HG03097 (cell line): Measurements from ENCODE around the gene ARL2.

Source experiments
- ATAC-seq: cut with Tn5 transposase; IDR thresholded peaks from one replicate; pipeline ENCODE4 v1.9.1; 2021; ENCODE audit not compliant: unreplicated experiment, low FRiP score

The ARL2 gene

DNA sequence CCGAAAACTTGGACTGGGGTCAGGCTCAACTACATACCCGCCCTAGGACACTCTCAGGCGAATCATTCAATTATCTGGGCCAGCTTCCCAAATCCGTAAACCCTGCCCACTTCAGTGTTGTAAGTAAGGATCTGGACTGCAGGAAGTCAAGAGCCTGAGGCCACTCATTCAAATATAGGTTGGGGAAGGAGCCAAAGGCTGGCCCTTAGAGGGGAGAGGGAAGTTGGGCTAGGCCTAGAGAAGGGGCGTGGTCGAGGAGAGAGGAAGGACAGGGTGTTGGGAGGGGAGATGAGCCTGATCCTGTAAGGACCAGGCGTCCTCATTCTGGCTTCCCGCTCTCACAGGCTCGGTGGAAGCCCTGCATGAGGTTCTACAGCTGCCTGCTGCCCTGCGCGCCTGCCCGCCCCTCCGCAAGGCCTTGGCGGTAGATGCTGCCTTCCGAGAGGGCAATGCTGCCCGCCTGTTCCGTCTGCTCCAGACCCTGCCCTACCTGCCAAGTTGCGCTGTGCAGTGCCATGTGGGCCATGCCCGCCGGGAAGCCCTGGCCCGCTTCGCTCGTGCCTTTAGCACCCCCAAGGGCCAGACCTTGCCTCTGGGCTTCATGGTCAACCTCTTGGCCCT, 30.0 kb downstream of the ARL2 start:
- ATAC-seq = no peak

DNA sequence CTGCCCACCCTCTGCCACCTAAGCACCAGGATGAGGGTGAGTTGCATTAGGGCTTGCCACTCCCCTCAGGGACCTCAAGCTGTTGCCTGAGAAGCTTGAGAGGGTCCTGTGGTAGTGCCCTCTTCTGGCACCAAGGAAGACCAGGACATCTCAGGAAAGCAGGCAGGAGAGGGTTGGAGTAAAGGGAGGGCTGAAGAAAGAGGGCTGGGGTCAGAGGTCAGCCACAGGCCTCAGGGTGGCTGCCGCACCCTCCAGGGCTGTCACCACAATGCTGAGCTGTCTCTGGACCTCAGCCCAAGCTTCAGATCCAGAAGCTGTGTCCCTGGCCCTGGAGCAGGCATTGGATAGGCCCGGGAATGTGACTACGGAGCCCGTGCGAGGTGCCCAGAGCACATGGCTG, 31.1 kb downstream of the ARL2 start:
- no peak for ATAC-seq

GRCh38 chr11:65045728-65046127, 31.8 kb downstream of the ARL2 start:
- no peak for ATAC-seq

- no peak for ATAC-seq
Measured at GRCh38 chr11:65047581-65048422, 33.8 kb downstream of the ARL2 start.

DNA sequence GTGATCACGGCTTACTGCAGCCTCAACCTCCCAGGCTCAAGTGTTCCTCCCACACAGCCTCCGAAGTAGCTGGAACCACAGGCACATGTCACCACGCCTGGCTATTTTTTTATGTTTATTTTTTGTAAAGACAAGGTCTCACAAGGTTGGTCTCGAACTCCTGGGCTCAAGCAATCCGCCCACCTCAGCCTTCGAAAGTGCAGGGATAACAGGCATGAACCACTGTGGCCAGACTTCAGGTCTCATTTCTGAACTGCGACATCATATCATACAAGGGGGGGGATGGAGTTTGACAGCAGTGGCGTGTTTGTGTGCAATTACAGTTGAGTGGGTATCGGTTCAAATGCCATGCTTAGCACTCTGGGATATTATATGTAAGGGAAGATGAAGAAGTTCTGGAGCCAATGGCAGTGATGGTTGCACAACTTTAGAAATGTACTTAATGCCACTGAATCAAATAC, 37.5 kb downstream of the ARL2 start:
- ATAC-seq = no peak

DNA sequence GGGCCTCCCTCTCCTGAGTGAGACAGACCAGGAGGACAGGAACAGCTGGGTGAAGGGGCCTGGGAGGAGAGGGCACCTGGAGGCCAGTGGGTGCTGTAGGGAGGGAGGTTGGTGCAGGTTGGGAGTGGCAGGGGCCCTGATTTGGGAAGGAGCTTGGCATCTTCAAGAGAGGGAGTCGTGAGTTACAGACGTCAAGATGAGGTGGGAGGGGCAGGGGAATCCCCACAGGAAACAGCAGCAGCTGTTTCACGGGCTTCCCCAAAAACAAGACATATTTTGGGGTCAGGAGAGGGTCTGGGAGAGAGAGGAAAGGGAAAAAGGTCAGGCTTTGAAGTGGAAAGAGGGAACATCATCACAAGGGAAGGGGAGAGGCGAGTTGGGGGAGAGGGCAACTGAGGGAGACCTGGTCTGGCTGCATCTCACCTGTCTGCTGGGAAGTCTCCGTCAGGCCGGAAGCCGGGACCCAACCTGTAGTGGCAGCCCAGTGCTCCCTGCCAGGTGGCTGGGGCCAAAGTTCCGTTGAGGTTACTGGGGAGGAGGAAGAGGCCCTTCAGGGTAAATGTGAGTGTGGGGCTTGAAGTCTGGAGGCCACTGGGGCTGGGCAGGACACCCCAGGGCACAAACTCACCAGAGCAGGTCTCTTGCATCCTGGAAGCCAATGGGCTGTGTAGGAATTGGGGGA, 40.0 kb downstream of the ARL2 start:
- ATAC-seq = no peak

GRCh38 chr11:65055538-65055937, 41.6 kb downstream of the ARL2 start:
- no peak for ATAC-seq

DNA sequence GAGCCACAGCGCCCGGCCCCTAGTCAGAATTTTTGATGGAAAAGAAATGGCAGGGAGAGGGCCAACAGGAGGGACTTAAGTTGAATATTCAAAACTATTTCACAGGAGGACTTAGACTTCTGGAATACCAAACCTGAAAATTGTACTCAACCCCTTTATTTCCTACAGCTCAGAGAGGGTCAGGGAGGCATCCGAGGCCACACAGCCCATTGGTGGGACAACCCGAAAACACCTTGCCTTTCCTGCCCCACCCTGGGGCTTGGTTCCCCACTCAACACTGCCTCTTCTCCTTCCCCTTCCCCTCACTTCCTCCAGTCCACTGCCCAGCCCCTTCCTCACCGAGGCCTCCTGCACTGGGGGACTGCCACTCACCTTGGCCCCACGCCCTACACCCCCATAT, 43.0 kb downstream of the ARL2 start:
- no peak for ATAC-seq

- ATAC-seq = no peak
Measured at GRCh38 chr11:65057526-65057925, 43.6 kb downstream of the ARL2 start.

DNA sequence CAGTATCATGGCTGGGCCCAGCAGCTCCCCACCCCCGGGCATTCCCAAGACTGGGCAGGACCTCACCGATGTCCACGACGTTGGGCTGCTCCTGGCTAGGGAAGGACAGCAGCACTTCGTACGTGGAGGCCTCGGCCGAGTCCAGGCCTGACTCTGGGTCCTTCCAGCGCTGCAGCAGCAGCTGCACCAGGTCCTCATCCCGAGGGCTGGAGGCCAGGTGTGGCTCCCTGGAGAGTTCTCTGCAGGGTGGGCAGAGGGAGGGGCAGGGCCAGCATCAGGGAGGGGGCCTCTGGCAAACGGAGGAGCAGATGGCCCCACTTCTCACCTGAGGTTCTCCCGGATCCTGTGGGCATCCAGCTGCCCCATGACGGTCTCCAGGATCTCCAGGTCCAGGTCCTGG, 44.1 kb downstream of the ARL2 start:
- ATAC-seq = no peak

GRCh38 chr11:65058419-65059054, 44.6 kb downstream of the ARL2 start, which contains the start of gene NAALADL1:
TSS of gene NAALADL1 (minus strand) at chr11:65058553. CDS start at chr11:65058521, 32 bp downstream.
- no peak for ATAC-seq

DNA sequence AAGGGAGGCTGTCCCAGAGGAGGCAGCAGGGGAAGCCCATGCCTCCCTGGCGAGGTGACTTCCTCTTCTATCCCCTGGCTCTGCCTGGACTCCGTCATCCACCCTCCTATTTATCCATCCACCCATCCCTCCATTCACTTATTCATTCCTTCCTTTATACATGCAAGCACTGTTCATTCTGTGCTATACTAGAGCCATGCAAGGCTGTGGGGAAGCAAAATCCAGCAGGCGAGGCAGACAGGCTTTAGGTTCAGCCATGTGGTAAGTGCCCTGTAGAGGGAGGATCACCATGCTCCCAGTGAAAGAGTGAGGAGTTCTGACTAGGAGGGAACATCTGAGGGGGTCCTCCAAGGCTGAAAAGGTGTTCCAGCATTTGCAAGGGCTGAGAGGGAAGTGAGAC, 45.6 kb downstream of the ARL2 start:
- no peak for ATAC-seq

DNA sequence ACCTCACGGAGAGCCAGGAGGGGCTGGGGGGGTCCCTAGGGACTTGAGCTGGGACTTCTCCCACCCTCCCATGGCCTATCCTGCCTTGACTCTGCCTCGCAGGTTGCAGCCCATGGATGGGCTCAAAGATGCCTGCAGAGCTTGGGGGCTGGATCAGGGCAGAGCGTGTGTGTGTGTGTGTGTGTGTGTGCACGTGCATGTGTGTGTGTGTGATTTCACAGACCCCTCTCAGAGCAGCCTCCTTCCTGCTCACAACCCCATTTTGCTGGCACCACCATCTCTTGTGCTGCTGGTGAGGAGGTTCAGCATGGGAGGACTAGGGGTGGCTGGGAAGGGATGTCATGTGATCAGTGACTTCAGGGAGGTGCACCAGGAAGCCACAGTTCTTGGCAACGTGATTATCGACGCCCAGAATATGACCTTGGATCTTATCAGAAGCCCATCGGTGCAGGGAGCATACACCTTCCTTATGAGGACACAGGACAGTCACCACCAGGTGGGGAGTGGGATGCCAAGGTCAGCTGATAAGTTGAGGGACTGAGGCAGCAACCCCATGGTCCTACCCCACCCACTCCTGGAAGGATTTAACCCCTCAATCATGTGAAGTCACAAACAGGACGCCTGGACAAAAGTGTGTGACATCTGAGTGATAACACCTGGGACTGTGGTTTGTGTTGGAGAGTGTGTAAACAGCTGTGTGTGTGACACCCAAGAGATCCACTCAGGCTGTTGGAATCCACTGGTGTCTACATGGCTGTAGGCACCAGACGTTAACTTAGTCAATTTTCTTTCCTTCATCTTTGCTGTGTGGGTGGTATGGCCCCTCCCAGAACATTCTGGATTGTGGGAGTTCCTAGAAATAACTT, 46.2 kb downstream of the ARL2 start:
- no peak for ATAC-seq

DNA sequence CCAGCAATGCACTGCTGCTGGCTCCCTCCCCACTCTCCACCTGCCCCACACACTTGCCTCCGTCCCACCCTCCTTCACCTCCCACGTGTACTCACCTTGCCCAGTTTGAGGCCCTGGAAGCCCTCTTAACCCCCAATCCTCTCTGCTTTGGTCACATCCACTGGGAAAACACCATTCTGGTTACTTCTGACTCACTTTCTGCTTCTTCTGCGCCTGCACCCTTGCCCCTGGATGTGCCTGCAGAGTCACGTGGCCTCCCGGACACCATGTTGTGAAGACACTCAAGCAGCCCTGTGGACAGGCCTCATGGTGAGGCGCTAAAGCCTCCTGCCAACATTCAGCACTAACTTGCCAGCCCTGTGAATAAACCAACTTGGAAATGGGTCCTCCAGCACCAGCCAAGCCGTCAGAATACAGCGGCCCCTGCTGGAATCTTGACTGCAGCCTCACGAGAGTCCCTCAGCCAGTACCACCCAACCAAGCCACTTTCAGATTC, 47.0 kb downstream of the ARL2 start:
- ATAC-seq = no peak

DNA sequence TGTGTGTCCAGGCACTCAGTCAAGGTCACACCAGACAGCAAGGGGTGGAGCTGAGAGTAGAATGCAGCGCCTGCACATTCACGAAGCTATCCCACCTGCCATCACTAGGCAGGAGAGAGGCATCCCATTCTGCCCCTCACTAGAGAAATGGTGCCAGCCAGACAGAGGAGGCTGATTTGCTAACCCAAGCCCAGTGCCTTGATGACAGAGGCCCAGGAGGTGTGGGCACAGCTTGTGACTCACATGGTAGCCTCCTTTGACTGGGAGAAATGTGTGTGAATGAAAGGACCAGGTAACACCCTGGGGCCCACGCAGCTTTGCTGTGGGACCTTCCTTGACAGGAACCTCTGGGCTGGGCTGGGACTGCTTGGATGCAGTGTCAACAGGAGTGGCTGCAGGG, 49.6 kb downstream of the ARL2 start:
- ATAC-seq = no peak

DNA sequence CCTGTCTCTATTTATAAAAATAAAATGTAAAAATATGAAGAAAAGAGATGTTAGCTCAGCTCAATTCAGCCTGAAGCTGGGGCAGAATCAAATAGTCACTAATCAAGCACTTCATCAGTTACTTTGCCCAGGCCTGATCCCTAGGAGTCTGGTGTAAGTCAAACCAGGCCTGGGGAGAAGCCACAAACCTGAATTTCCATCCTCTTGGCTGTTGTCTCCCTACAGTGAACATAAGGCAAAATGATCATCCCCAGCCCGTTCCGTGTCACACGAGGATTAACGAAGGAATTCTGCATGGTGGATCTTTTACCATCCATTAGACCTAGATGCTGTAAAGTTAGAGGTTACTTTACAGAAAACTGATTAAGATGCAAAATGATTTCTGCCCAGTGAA, 50.9 kb downstream of the ARL2 start:
- ATAC-seq = no peak

GRCh38 chr11:65065851-65066250, 51.9 kb downstream of the ARL2 start:
- no peak for ATAC-seq

- no peak for ATAC-seq
Measured at GRCh38 chr11:65066315-65066714, 52.4 kb downstream of the ARL2 start.

- no peak for ATAC-seq
Measured at GRCh38 chr11:65066805-65067291, 52.9 kb downstream of the ARL2 start.

DNA sequence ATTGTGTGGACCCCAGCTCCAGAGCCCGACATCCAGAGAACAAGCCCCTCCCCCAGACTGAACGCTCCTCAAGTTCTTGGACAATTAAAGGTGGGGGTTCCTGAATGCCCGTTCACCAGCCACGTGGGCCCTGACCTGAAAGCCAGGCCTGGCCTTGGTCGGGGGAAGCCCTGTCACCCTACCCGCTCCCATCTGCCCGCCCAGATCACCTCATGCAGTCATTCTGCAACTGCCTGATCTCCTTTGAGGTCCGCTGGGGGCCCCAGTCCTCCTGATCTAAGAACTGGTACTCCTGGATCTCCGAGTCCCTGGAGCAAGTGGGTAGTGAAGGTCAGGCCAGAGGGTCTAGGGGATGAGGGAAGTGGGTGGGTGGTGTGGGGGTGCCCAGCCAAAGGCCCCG, 53.5 kb downstream of the ARL2 start:
- no peak for ATAC-seq
